AG04450 (cell line): Measurements from ENCODE around the gene AZU1. TPM values are rescaled to one million over a fixed set of nuclear protein-coding genes. Genes with fewer than 3 reads are reported as not detected.

ENCODE experiments used
- CTCF ChIA-PET: fragments of 300-600, 350-600 bp; formaldehyde crosslinking; extraction: SDS; loops from one replicate; lab custom pipeline; 2022; ENCODE audit warnings: antibody characterized with exemption, inconsistent platforms; lab: Charles Lee
- POLR2A ChIA-PET: fragments of 350-600 bp; formaldehyde crosslinking; extraction: SDS; loops from one replicate; lab custom pipeline; 2021; ENCODE audit warnings: antibody characterized with exemption, inconsistent platforms; lab: Yijun Ruan, JAX
- DNase-seq: peaks from one replicate; pipeline ENCODE4 v3.0.0-alpha.2; 2011; ENCODE audit warnings: low read depth, low spot score
- H3K27ac ChIP-seq: one replicate; pipeline ENCODE4 v1.5.1; 2012; ENCODE audit warnings: low read depth, low read length, control low read depth
- H3K27me3 ChIP-seq: one replicate; pipeline ENCODE4 v1.6.0; 2012; ENCODE audit warnings: low read length; ENCODE audit not compliant: control insufficient read depth, insufficient read depth
- H3K4me3 ChIP-seq: 2 replicates; pipeline ENCODE4 v1.5.1; 2011; ENCODE audit warnings: mild to moderate bottlenecking, low read depth, low read length, control low read depth
- H3K9me3 ChIP-seq: 2 replicates; pipeline ENCODE4 v1.5.1; 2012; ENCODE audit warnings: low read length; ENCODE audit not compliant: control insufficient read depth, insufficient read depth
- polyA minus RNA-seq: library from RNA; depleted of rRNA, polyadenylated mRNA; stranded (reverse); fragments of >200 nt; gene quantifications from 2 replicates; pipeline ENCODE4 v1.2.3, GENCODE V29; 2011; rRNA and poly(A)+ RNA removed
- polyA plus RNA-seq: library from polyadenylated mRNA; depleted of rRNA; stranded (reverse); fragments of >200 nt; gene quantifications from 2 replicates; pipeline ENCODE4 v1.2.3, GENCODE V29; 2011; rRNA removed
- TF ChIP-seq, protein P1 (sequence below): IDR thresholded peaks from 2 replicates; pipeline ENCODE4 v1.5.1; 2011; ENCODE audit warnings: low read depth, low read length, control low read depth, inconsistent platforms

AZU1 gene, protein sequence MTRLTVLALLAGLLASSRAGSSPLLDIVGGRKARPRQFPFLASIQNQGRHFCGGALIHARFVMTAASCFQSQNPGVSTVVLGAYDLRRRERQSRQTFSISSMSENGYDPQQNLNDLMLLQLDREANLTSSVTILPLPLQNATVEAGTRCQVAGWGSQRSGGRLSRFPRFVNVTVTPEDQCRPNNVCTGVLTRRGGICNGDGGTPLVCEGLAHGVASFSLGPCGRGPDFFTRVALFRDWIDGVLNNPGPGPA
- polyA plus RNA-seq (0.04 TPM in 1 of 2 replicates, not detected in the other), polyA minus RNA-seq (not detected in 2 replicates)

DNA sequence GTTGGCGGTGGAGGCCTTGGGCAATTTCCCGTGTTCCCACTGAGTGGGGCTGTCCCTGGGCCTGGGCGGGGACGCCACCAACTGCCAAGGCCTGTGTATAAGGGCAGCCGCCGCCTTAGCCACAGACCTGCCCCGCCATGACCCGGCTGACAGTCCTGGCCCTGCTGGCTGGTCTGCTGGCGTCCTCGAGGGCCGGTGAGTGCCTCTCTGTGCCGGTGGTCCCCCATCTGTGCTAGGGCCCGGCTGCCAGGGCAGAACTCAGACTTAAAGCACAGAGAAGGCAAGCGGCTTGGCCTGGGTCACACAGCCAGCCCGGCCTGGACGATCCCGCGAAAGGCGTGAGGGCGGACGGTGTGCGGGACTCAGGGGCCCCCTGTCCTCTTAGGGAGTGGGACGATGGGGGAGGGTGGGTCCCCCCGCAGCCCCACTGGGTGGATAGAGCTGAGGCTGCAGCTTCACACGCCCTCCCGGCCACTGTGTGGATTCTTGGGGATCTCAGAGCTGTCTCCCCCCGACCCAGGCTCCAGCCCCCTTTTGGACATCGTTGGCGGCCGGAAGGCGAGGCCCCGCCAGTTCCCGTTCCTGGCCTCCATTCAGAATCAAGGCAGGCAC is at the start of gene AZU1:
TSS of gene AZU1 (plus strand) at position 128 of the 612 bp plus-strand sequence. CDS start at position 138, 10 bp downstream.
- H3K4me3 ChIP-seq, result no peak within 1 kb of the TSS
- DNase-seq, result no peak
- no peaks in the 10 kb centered on the region for H3K27me3 ChIP-seq
- peaks cover 5% of the 10 kb centered on the region; the same call in 1 of the 2 replicates for H3K9me3 ChIP-seq
- TF ChIP-seq, protein P1, sequence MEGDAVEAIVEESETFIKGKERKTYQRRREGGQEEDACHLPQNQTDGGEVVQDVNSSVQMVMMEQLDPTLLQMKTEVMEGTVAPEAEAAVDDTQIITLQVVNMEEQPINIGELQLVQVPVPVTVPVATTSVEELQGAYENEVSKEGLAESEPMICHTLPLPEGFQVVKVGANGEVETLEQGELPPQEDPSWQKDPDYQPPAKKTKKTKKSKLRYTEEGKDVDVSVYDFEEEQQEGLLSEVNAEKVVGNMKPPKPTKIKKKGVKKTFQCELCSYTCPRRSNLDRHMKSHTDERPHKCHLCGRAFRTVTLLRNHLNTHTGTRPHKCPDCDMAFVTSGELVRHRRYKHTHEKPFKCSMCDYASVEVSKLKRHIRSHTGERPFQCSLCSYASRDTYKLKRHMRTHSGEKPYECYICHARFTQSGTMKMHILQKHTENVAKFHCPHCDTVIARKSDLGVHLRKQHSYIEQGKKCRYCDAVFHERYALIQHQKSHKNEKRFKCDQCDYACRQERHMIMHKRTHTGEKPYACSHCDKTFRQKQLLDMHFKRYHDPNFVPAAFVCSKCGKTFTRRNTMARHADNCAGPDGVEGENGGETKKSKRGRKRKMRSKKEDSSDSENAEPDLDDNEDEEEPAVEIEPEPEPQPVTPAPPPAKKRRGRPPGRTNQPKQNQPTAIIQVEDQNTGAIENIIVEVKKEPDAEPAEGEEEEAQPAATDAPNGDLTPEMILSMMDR, result no peak
- no peak within 1 kb of the TSS for H3K27ac ChIP-seq
- ChIA-PET POLR2A (no interaction called here), CTCF (no interaction called here)

DNA sequence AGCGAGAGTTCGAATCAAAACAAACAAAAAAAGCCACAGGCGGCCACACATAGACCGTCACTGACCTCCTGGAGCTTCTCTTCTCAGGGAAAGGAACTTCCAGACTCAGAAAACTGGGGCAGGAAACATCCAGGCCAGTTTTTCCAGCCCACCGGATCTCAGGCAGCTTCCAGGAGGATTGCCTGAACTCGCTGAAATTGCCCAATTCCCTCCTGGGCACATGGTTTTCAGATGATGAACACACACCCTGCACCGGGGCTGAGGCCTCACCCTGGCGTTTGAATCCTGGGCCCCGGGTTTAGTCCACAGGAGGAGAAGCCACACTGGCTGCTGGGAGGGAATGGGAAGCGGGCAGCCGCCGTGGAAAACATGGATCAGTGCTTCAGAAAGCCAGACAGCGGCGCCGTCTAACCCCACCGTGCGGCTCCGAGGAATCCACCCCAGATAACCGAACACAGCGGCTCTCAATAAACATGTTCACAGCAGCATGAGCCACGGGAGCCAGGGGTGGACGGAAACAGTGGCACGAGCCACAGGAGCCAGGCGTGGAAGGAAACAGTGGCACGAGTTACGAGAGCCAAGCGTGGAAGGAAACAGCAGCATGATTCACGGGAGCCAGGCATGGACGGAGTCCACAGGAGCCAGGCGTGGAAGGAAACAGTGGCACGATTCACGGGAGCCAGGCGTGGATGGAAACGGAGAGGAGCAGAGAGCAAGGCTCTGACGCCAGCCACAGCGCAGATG is 48.6 kb upstream of the AZU1 start:
- no peaks in the 10 kb centered on the region for H3K27me3 ChIP-seq
- POLR2A ChIA-PET, result interaction anchor here (0.5 to 1.0 kb wide), 10 partner anchors 9 to 324 kb away, joined by 3 to 11 read pairs (median 4); partner anchors contain the start of genes BSG, MED16, PTBP1 and RNU6-9
- no peak overlapping the region for H3K4me3 ChIP-seq
- peaks cover 4% of the 10 kb centered on the region; the same call in 1 of the 2 replicates for H3K9me3 ChIP-seq
- peak; percentile 85 for DNase-seq
- H3K27ac ChIP-seq, result peak overlapping the region; percentile 90
- TF ChIP-seq, protein P1, result no peak
- CTCF ChIA-PET, result interaction anchor here (0.7 kb wide), 1 partner anchor 24 kb away, joined by 3 read pairs; no protein-coding TSS in a partner anchor

DNA sequence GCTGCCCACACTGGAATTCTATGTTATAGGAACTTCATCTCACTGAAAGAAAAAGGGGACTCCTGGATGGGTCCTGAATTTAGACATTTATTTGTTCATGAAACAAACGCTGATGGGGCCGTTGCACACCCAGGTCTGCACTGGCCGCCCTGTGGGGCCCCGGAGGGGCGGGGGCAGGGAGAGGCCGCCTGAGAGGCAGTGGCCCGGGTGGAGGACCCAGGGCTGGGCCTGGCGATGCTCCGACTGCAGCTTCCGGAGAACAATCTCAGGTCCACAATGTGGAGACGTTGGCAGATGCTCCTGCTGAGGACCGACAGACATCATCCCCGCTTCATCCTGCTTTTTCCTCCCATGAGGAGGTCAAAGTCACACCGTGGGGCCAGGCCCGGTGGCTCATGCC is 46.7 kb upstream of the AZU1 start:
- Histone ChIP-seq H3K4me3 (no peak overlapping the region), H3K27me3 (no peaks in the 10 kb centered on the region), H3K9me3 (peaks cover 4% of the 10 kb centered on the region; the same call in 1 of the 2 replicates), H3K27ac (no peak overlapping the region)
- POLR2A ChIA-PET, result no interaction called here
- CTCF ChIA-PET, result no interaction called here
- no peak for DNase-seq
- TF ChIP-seq, protein P1, result no peak

DNA sequence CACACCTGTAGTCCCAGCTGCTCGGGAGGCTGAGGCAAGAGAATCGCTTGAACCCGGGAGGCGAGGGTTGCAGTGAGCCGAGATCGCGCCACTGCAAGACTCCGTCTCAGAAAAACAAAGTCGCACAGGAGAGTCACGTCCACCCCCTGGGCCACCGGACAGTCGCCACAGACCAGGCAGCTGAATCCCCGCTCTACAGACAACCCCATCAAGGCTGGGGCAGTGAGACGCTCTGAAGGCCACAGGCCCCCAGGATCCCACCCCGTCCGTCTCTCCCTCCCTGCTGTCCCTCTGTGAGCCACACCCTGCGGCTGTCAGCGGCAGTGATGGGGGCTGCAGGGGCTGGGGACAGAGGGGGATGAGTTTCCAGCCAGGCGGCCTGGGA is 45.8 kb upstream of the AZU1 start:
- CTCF ChIA-PET, result no interaction called here
- TF ChIP-seq, protein P1, result no peak
- Histone ChIP-seq H3K9me3 (peaks cover 4% of the 10 kb centered on the region; the same call in 1 of the 2 replicates), H3K4me3 (no peak overlapping the region), H3K27ac (no peak overlapping the region), H3K27me3 (no peaks in the 10 kb centered on the region)
- no peak for DNase-seq
- POLR2A ChIA-PET, result no interaction called here
